Measurements from ENCODE around the gene EGFR.

Gene EGFR

GRCh38 chr7:55006499-55006898 is 12.3 kb upstream of the EGFR start:
- DNase-seq (ENCODE audit: insufficient read length, low spot score), result no peak
- FAIRE-seq, result no peak

DNA sequence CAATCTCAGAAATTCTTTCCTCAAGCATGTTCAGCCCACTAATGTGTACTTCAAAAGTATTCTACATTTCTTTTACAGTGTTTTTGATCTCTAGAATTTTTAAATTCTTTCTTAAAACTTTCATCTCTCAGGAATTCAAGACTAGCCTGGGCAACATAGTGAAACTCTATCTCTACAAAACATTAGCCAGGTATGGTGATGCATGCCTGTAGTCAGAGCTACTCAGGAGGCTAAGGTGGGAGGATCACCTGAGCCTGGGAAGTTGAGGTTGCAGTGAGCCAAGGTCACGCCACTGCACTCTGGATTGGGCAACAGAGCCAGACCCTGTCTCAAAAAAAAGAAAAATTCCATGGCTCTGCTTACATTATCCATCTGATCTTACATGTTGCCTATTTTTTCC is 5.0 kb upstream of the EGFR start:
- no peak for DNase-seq (ENCODE audit: insufficient read length, low spot score)
- FAIRE-seq, result no peak

GRCh38 chr7:55016061-55016745 is 2.6 kb upstream of the EGFR start:
- DNase-seq (ENCODE audit: insufficient read length, low spot score) (no peak), FAIRE-seq (no peak)

DNA sequence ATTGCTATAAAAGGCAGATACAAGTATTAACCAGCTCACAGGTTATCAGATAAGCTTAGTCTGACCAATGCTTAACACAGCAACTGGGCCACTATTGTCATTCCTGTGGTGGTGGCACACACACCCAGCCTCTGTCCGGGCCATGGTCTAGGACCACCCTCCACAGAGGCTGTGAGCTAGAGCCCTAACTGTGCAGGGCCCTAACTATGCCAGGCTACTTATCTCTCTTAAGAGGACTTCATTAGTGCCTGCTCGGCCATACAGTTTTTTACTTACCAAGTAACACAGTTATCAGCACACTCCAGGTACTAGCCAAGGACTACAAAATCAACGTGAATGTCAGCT is 2.1 kb upstream of the EGFR start:
- FAIRE-seq (no peak), DNase-seq (ENCODE audit: insufficient read length, low spot score) (no peak)

- FAIRE-seq (no peak), DNase-seq (ENCODE audit: insufficient read length, low spot score) (no peak)
Observed at GRCh38 chr7:55017841-55018240, 976 bp upstream of the EGFR start.

DNA sequence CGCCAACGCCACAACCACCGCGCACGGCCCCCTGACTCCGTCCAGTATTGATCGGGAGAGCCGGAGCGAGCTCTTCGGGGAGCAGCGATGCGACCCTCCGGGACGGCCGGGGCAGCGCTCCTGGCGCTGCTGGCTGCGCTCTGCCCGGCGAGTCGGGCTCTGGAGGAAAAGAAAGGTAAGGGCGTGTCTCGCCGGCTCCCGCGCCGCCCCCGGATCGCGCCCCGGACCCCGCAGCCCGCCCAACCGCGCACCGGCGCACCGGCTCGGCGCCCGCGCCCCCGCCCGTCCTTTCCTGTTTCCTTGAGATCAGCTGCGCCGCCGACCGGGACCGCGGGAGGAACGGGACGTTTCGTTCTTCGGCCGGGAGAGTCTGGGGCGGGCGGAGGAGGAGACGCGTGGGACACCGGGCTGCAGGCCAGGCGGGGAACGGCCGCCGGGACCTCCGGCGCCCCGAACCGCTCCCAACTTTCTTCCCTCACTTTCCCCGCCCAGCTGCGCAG is 424 bp downstream of the EGFR start:
- DNase-seq (ENCODE audit: insufficient read length, low spot score), result no peak
- FAIRE-seq, result no peak

DNA sequence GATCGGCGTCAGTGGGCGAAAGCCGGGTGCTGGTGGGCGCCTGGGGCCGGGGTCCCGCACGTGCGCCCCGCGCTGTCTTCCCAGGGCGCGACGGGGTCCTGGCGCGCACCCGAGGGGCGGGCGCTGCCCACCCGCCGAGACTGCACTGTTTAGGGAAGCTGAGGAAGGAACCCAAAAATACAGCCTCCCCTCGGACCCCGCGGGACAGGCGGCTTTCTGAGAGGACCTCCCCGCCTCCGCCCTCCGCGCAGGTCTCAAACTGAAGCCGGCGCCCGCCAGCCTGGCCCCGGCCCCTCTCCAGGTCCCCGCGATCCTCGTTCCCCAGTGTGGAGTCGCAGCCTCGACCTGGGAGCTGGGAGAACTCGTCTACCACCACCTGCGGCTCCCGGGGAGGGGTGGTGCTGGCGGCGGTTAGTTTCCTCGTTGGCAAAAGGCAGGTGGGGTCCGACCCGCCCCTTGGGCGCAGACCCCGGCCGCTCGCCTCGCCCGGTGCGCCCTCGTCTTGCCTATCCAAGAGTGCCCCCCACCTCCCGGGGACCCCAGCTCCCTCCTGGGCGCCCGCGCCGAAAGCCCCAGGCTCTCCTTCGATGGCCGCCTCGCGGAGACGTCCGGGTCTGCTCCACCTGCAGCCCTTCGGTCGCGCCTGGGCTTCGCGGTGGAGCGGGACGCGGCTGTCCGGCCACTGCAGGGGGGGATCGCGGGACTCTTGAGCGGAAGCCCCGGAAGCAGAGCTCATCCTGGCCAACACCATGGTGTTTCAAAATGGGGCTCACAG is 1.1 kb downstream of the EGFR start:
- DNase-seq (ENCODE audit: insufficient read length, low spot score) (no peak), FAIRE-seq (no peak)

GRCh38 chr7:55020466-55020871 is 1.7 kb downstream of the EGFR start:
- DNase-seq (ENCODE audit: insufficient read length, low spot score) (no peak), FAIRE-seq (no peak)

DNA sequence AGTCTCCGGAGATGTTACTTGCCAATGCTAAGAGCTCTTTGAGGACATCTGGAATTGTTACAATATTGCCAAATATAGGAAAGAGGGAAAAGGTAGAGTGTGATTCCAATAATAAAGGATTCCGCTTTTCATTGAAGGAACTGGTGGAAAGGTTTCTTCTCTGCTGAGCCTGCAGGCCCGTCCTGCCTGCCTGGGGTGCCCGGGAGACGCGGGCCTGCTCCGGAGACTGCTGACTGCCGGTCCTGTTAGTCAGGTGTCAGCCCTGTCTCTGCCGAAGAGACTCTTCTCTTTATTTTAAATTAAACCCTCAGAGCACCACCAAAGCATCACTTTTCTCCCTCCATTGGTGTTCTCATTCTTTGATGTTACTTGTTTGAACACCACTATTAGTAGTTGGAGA is 2.2 kb downstream of the EGFR start:
- FAIRE-seq (no peak), DNase-seq (ENCODE audit: insufficient read length, low spot score) (no peak)

DNA sequence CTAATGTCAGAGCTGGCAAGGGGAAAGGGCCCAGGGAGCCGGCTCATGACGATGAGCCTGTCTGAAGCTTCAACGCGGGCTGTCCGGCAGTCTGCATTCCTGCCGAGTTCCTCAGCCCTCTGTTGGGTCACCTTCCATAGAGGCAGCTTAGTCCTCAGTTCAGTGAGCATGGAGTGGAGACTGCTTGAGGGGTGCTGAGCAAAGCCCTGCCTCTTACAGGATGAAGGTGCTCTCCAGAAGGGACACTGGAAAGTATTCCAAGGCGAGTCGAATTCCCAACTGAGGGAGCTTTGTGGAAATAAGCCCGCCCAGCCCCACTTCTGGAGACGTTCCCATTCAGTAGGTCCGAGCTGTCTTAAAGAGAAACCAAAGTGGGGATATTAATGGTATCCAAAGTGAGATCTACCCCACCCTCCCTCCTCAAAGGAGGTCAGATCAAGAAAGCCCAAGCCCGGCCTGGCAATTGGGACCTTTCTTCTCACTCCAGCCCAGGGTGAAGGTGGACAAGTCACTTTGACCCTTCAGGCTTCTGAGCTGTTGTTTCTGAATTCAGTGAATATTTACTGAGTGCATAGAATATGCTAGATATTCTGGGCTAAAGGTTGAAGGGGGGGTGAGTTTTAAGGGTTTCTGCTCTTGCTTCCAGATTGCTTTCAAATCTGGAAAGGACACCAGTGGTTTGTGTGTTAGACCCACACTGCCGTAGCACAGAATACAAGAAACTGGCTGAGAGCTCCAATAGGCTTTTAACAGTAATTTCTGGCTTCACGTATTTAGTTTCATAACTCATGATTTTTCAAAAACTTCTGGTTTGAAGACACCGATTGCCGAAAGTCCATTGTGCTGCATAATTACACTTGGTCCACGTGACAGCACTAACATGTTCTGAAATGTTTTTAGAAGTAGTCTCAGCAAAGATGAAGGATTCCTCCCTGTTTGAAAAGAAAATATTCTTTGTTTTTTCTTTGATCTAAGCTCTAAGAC is 3.5 kb downstream of the EGFR start:
- FAIRE-seq, result no peak

DNA sequence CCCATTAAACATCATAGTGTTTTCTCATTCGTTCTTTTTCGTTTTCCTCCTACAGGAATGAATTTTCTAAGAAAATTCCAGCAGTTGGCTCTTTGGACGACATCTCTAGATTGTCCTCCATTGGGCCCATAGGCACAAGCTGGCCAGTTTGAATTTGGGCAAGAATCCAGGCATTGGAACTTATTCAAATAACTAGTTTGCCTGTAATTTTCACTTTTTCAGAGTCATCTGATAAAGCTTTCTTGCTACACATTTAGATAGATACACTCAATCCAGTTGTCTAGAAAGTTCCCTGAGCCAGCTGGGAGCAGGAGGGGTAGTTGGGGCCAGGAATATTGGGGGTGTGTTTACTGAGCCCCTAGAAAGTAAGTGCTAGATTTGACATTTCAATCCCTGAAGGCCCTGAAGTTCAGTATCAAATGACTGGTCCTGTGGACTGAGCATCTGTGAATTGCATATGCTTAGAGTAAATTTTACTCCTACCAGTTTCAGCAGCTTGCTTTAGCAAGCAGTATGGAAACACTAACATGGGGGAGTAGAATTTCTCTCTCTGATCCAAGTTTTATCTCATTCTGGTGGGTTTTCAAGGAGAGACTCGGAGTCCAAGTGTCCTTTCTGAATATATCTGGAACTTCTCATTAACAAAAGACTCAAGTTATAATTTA is 5.2 kb downstream of the EGFR start:
- no peak for FAIRE-seq
- no peak for DNase-seq (ENCODE audit: insufficient read length, low spot score)

More for the DNA sequence above, 3.5 kb downstream of the EGFR start:
- no peak for DNase-seq (ENCODE audit: insufficient read length, low spot score)

DNA sequence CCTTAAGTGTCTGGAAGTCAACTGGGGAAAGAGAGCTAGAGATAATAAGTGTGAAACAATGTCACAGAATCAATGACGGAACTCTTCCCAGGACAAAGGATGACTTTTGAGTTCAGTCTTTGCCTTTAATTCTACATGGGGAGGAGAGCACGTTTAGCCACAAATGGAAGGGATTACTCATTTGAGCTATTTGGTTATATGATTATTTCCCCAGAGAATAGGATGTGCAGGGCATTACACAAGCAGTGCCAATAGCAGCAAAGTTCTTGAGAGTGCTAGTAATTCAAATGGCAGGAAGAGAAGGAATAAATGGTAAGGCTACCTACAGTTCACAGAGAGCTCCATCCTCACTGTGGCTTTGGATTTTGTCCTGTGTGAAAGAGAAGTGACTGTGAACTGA is 6.0 kb downstream of the EGFR start:
- DNase-seq (ENCODE audit: insufficient read length, low spot score), result no peak
- no peak for FAIRE-seq

DNA sequence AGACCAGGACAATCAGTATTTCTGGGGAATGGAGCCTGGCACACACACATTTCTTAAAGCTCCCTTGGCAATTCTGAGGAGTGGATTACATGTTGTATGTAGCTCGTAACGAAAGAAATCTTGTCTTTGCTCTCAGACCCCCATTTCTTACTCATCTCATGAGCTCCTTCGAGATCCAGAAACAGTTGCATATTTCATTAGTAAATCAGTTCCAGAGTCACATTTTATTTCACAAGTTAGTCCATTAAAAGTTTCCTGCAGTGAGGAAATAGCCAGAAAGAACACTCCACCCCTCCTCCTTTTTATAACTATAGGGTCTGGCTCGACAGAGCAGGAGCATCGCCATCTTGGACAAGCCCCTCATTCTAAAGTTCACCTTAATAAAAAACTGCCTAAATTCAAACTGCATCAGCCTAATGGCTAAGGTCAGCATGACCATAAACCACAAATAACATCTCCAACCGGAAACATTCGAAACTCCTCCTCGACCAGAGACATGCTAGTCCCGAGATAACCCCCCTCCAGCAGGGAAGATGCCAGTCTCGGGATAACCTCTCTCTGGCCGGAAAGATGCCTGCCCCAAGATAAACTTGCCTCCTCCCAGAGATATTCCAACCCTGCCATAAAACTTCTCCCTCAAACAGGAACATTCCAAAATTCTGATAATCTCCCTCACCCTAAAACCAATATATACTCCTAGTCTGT is 7.4 kb downstream of the EGFR start:
- DNase-seq (ENCODE audit: insufficient read length, low spot score), result no peak
- FAIRE-seq, result no peak

DNA sequence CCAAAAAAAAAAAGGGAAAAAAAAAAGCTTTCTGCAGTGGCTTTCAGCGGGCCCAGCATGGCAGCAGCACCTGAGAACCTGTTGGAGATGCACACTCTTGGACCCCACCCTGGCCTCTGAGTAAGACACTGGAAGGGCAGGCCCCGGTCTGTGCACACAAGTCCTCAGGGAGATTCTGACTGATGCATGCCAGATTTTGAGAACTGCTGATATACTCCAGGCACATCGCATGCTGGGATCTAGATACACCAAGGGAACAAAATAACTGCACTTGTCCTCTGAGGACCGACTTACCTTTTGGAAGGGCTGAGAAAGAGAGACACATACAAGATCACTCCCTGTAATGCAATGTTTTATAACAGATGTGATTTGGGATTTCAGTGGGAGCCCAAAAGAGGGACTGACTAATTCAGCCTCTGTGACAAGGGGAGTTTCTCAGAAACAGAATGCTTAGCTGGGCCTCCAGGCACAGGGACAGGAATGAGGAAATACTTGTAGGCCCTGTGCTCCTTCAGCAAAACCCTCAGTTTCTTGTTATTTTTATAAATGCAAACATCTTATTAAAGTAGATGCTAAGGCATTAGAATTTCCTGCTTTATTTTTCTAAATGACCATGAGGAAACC is 8.2 kb downstream of the EGFR start:
- no peak for FAIRE-seq
- DNase-seq (ENCODE audit: insufficient read length, low spot score), result no peak

DNA sequence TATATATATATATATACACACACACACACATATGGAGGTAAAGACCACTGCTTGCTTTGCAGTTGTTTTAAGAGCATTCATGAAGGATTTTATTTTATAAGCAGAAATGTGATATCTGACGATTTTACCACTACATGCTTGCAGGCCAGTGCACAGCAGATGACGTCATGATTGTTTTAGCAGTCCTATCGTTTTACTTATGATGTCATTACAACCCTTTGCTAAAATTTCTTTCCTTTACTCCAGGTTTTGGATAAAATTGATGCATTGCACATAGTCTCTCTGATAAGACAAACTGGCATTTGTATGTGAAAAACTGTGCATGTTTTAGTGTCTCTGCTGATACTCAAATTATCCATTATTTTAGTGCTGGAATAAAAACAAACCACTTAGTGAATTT is 9.2 kb downstream of the EGFR start:
- FAIRE-seq (no peak), DNase-seq (ENCODE audit: insufficient read length, low spot score) (no peak)

GRCh38 chr7:55030314-55030713 is 11.5 kb downstream of the EGFR start:
- DNase-seq (ENCODE audit: insufficient read length, low spot score) (no peak), FAIRE-seq (no peak)

GRCh38 chr7:55031075-55031474 is 12.3 kb downstream of the EGFR start:
- no peak for FAIRE-seq
- DNase-seq (ENCODE audit: insufficient read length, low spot score), result no peak

- no peak for FAIRE-seq
- no peak for DNase-seq (ENCODE audit: insufficient read length, low spot score)
Observed at GRCh38 chr7:55032069-55032699, 13.4 kb downstream of the EGFR start.

- DNase-seq (ENCODE audit: insufficient read length, low spot score) (no peak), FAIRE-seq (no peak)
Observed at GRCh38 chr7:55033236-55033846, 14.5 kb downstream of the EGFR start.

All from GM19239 (cell line).